Hepatocyte (in vitro differentiated cells): Measurements from ENCODE around the gene FAM81A. TPM values are rescaled to one million over a fixed set of nuclear protein-coding genes. Genes with fewer than 3 reads are reported as not detected.

Source experiments
- DNase-seq: peaks from one replicate; pipeline ENCODE4 v3.0.0-alpha.2; 2016; ENCODE audit warnings: low spot score
- H2AFZ ChIP-seq: fragments of 200-600 bp; sonication (generic); 2 replicates; pipeline ENCODE4 v1.6.0; 2016; ENCODE audit warnings: antibody characterized with exemption, mild to moderate bottlenecking
- H3K27ac ChIP-seq: fragments of 200-600 bp; sonication (generic); 2 replicates; pipeline ENCODE4 v1.5.1; 2016; ENCODE audit warnings: mild to moderate bottlenecking
- H3K27me3 ChIP-seq: fragments of 200-600 bp; sonication (generic); 2 replicates; pipeline ENCODE4 v1.6.1; 2016
- H3K36me3 ChIP-seq: fragments of 200-600 bp; sonication (generic); replicated peaks from 2 replicates; pipeline ENCODE4 v1.5.1; 2016; ENCODE audit warnings: low read depth; ENCODE audit not compliant: insufficient read depth
- H3K4me1 ChIP-seq: fragments of 200-600 bp; sonication (generic); 2 replicates; pipeline ENCODE4 v1.5.1; 2016; ENCODE audit warnings: mild to moderate bottlenecking, moderate library complexity; ENCODE audit not compliant: insufficient read depth
- H3K4me2 ChIP-seq: fragments of 200-600 bp; sonication (generic); 2 replicates; pipeline ENCODE4 v1.6.0; 2016
- H3K4me3 ChIP-seq: fragments of 200-600 bp; sonication (generic); 2 replicates; pipeline ENCODE4 v1.5.1; 2016; ENCODE audit warnings: mild to moderate bottlenecking
- H3K79me2 ChIP-seq: fragments of 200-600 bp; sonication (generic); 2 replicates; pipeline ENCODE4 v1.6.0; 2017; ENCODE audit warnings: mild to moderate bottlenecking
- H3K9me2 ChIP-seq: fragments of 200-600 bp; sonication (generic); replicated peaks from 2 replicates; pipeline ENCODE4 v1.6.0; 2017; ENCODE audit warnings: mild to moderate bottlenecking; ENCODE audit not compliant: insufficient read depth
- H3K9me3 ChIP-seq: fragments of 200-600 bp; sonication (generic); 2 replicates; pipeline ENCODE4 v1.5.1; 2016; ENCODE audit warnings: low read depth, mild to moderate bottlenecking
- H4K20me1 ChIP-seq: fragments of 200-600 bp; sonication (generic); 2 replicates; pipeline ENCODE4 v1.6.0; 2016; ENCODE audit warnings: mild to moderate bottlenecking; ENCODE audit not compliant: insufficient read depth, poor library complexity, severe bottlenecking
- EZH2 ChIP-seq: fragments of 200-600 bp; sonication (generic); IDR thresholded peaks from 2 replicates; pipeline ENCODE4 v1.6.1; 2016; ENCODE audit warnings: antibody characterized with exemption, mild to moderate bottlenecking, borderline replicate concordance
- EZH2phosphoT487 ChIP-seq: fragments of 200-600 bp; sonication (generic); IDR thresholded peaks from one replicate; pipeline ENCODE4 v1.6.1; 2018; ENCODE audit warnings: antibody characterized with exemption, mild to moderate bottlenecking, low read depth, moderate library complexity; ENCODE audit not compliant: unreplicated experiment, severe bottlenecking
- WGBS: methylation state at CpG from one replicate; pipeline ENCODE4 v1.1.6; 2016; ENCODE audit warnings: low lambda C conversion rate; ENCODE audit errors: missing lambda C conversion rate; 5-methylcytosine and 5-hydroxymethylcytosine counted together
- polyA plus RNA-seq: library from polyadenylated mRNA; unstranded; fragments of >200 nt; fragmentation: Nextera tagmentation; extraction: Ambion mirVana; gene quantifications from 2 replicates; pipeline ENCODE4 v1.2.1, GENCODE V29; 2016
- total RNA-seq: library from RNA; depleted of rRNA; stranded (reverse); fragments of >200 nt; gene quantifications from 2 replicates; pipeline ENCODE4 v1.2.3, GENCODE V29; 2014
- TF ChIP-seq, protein P1 (sequence below): fragments of 200-600 bp; sonication (generic); IDR thresholded peaks from 2 replicates; pipeline ENCODE4 v1.5.1; 2016; ENCODE audit warnings: antibody characterized with exemption, mild to moderate bottlenecking; ENCODE audit not compliant: poor library complexity

The FAM81A gene
- total and polyA plus RNA-seq, 2 experiments from 2014 or later, result 0.47 to 0.85 TPM

GRCh38 chr15:59532770-59533379 is 94.9 kb downstream of the FAM81A start:
- H2AFZ ChIP-seq, result no peak overlapping the region
- H3K36me3 ChIP-seq, result no peaks in the 10 kb centered on the region
- H3K27me3 ChIP-seq, result no peaks in the 10 kb centered on the region
- H3K9me3 ChIP-seq, result no peaks in the 10 kb centered on the region
- WGBS, result 17% methylated on average over 8 of the region's 8 CpGs
- no peaks in the 10 kb centered on the region for H3K79me2 ChIP-seq
- no peaks in the 10 kb centered on the region for H4K20me1 ChIP-seq
- peak; percentile 59 for DNase-seq
- no peaks in the 10 kb centered on the region for H3K9me2 ChIP-seq
- no peak overlapping the region for H3K4me2 ChIP-seq
- no peak overlapping the region for H3K4me3 ChIP-seq
- no peaks in the 10 kb centered on the region for H3K4me1 ChIP-seq
- no peak overlapping the region for H3K27ac ChIP-seq
- TF ChIP-seq EZH2, result no peak
- TF ChIP-seq EZH2phosphoT487, result no peak
- TF ChIP-seq, protein P1, sequence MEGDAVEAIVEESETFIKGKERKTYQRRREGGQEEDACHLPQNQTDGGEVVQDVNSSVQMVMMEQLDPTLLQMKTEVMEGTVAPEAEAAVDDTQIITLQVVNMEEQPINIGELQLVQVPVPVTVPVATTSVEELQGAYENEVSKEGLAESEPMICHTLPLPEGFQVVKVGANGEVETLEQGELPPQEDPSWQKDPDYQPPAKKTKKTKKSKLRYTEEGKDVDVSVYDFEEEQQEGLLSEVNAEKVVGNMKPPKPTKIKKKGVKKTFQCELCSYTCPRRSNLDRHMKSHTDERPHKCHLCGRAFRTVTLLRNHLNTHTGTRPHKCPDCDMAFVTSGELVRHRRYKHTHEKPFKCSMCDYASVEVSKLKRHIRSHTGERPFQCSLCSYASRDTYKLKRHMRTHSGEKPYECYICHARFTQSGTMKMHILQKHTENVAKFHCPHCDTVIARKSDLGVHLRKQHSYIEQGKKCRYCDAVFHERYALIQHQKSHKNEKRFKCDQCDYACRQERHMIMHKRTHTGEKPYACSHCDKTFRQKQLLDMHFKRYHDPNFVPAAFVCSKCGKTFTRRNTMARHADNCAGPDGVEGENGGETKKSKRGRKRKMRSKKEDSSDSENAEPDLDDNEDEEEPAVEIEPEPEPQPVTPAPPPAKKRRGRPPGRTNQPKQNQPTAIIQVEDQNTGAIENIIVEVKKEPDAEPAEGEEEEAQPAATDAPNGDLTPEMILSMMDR, result peak; percentile 85

- Histone ChIP-seq H3K27me3 (no peaks in the 10 kb centered on the region), H3K9me2 (no peaks in the 10 kb centered on the region), H3K79me2 (no peaks in the 10 kb centered on the region), H3K27ac (no peak overlapping the region), H3K36me3 (no peaks in the 10 kb centered on the region), H2AFZ (no peak overlapping the region), H4K20me1 (no peaks in the 10 kb centered on the region), H3K4me3 (no peak overlapping the region), H3K4me1 (peaks cover 5% of the 10 kb centered on the region), H3K9me3 (no peaks in the 10 kb centered on the region), H3K4me2 (no peak overlapping the region)
- WGBS, result 89% methylated on average over 6 of the region's 6 CpGs
- DNase-seq, result no peak
- no peak for TF ChIP-seq EZH2
- no peak for TF ChIP-seq EZH2phosphoT487
- TF ChIP-seq, protein P1, result no peak
Observed at GRCh38 chr15:59536553-59536952, 98.6 kb downstream of the FAM81A start.

- TF ChIP-seq EZH2phosphoT487 (no peak), EZH2 (no peak)
- TF ChIP-seq, protein P1, result no peak
- no peak overlapping the region for H3K4me2 ChIP-seq
- H3K79me2 ChIP-seq, result no peaks in the 10 kb centered on the region
- no peak overlapping the region for H2AFZ ChIP-seq
- H3K27me3 ChIP-seq, result no peaks in the 10 kb centered on the region
- no peak overlapping the region for H3K27ac ChIP-seq
- H4K20me1 ChIP-seq, result no peaks in the 10 kb centered on the region
- H3K9me2 ChIP-seq, result no peaks in the 10 kb centered on the region
- DNase-seq, result no peak
- WGBS, result 67% methylated on average over 2 of the region's 2 CpGs
- no peaks in the 10 kb centered on the region for H3K9me3 ChIP-seq
- H3K36me3 ChIP-seq, result no peaks in the 10 kb centered on the region
- peaks cover 5% of the 10 kb centered on the region for H3K4me1 ChIP-seq
- H3K4me3 ChIP-seq, result no peak overlapping the region
Observed at GRCh38 chr15:59537403-59537802, 99.4 kb downstream of the FAM81A start.
